HG02885 (cell line): Measurements from ENCODE around the gene CEACAM3.

Experiments
- ATAC-seq: cut with Tn5 transposase; IDR thresholded peaks from one replicate; pipeline ENCODE4 v1.9.1; 2021; ENCODE audit warnings: mild to moderate bottlenecking; ENCODE audit not compliant: unreplicated experiment, poor library complexity

CEACAM3 gene

GRCh38 chr19:41843371-41843770 is 47.0 kb downstream of the CEACAM3 start:
- no peak for ATAC-seq

DNA sequence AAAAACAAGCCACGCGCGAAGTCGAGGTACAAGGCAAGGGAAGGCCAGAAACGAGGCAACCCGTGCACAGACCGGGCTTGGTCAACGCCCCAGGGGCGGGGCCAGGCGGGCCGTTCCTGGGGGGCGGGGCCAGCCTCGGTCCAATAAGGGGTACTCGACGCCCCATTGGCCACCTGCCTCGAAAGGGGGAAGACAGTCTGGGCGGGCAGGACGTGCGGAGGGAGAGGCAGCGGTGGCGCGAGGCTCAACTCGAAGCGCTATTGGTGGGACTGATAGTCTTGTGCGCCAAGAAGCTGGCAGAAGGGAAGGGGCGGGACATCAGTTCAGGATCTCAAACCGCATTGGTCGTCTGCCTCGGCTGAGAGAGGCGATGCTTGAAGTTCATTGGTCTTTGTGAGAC is 48.2 kb downstream of the CEACAM3 start, which contains the start of gene LYPD4:
Gene LYPD4, minus strand, starts transcription at position 83 of the 400 bp plus-strand sequence. CDS start 5,398 bp downstream, outside the sequence.
- ATAC-seq: no peak

DNA sequence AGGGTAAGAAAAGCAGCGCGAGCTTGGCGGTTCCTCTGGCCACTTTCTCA is 48.4 kb downstream of the CEACAM3 start, which contains the start of gene DMRTC2:
Gene DMRTC2, plus strand, starts transcription at position 42 of the 50 bp plus-strand sequence. CDS start 2,387 bp downstream, outside the sequence.
- no peak for ATAC-seq

DNA sequence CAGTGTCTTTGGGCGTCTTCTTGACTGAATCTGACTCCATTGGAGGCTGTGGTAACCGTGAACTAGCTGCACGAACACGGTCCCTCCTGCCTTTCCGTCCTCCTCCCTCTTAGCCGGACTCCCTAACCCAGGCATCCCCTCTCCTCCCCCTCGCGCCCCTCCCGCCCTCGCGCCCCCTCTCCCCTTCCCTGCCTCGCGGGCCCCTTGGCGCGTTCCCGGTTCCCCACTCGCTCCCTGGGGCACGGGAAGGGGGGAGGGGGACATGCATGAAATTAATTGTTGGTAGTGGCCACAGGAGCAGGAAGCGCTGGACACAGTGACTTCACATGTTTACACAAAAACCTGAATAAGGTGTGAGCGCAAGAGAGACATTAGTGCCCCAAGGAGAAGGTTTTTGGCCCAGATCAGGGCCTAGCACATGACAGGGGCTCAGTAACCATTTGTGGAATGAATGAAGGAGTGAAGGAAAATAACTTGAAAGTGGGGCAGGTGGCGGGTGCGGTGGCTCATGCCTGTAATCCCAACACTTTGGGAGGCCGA is 48.7 kb downstream of the CEACAM3 start:
- ATAC-seq: no peak

DNA sequence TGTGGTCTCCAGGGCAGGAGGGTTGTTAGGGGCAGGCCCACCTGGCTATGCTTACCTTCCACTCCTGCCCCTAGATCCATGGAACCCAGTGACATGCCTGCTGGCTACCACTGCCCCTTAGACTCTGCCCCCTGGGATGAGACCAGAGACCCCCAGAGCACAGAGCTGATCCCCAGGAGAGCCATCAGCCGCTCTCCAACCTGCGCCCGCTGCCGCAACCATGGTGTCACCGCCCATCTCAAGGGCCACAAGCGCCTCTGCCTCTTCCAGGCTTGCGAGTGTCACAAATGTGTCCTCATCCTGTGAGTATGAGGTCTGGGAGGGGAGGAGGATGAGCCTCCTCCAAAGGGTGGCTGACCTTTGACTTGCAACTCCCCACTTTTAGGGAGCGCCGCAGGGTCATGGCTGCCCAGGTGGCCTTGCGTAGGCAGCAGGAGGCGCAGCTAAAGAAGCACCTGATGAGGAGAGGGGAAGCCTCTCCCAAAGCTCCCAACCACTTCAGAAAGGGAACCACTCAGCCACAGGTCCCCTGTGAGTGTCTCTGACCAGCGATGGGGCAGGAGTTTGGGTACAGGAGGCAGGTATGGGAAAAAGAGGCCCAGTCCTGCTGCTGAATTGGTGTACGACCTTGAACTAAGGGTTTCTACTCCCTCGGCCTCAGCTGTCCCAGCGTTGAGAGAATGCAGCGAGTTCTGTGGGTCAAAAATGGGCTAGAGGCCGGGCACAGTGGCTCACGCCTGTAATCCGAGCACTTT is 51.1 kb downstream of the CEACAM3 start:
- ATAC-seq: no peak

- ATAC-seq: no peak
These were observed 52.3 kb downstream of the CEACAM3 start for GRCh38 chr19:41848666-41849065.

DNA sequence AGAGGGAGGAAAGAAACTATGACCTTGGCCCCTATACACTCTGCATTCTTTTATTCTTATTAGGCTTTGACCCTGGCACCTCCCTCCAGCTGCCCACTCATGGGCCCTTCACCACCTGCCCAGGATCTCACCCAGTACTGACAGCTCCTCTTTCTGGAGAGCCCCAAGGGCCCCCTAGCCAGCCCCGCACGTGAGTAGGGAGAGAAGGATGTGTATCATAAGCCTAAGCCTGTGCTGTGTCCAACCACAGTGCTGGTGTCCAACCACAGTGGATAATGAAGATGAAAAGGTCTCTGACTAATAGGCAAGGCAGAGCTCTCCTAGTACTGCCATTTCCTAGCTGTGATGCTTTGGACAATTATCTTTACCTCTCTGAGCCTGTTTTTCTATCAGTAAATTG is 52.7 kb downstream of the CEACAM3 start:
- no peak for ATAC-seq

DNA sequence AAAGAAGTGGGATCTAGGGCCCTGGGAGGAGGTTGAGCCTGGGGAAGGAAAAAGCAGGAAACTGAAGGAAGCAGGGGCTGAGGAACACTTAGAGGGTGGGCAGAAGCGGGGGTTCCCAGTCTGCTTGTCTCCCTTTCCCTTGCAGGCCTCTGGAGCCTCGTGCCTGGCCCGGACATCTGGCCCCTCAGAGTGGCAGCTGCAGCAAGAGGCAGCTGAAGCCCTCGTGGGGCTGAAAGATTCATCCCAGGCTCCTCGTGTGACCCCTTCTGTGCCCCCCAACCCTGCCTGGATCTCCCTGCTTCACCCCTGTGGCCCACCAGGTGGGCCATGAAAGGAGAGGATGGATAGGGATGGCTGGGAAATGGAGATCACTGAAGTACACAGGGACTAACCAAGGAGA is 54.0 kb downstream of the CEACAM3 start:
- ATAC-seq: no peak

DNA sequence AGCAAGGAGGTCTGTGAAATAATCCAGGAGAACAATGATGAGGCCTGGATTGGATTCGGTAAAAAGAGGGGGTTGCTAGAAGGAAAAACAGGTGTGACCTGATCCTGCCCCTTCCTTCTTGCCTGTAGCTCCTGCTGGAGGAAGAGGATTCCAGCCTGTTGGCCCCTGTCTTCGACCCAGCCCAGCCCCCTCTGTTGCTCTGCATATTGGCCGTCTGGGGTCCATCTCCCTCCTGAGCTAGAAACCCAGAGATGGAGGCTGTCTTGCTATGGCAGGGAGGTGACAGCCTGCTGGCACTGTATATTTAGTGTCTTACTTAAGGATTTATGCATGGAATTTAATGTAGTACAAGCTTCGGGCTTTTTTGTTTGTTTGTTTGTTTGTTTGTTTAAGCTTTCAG is 55.1 kb downstream of the CEACAM3 start:
- ATAC-seq: no peak

DNA sequence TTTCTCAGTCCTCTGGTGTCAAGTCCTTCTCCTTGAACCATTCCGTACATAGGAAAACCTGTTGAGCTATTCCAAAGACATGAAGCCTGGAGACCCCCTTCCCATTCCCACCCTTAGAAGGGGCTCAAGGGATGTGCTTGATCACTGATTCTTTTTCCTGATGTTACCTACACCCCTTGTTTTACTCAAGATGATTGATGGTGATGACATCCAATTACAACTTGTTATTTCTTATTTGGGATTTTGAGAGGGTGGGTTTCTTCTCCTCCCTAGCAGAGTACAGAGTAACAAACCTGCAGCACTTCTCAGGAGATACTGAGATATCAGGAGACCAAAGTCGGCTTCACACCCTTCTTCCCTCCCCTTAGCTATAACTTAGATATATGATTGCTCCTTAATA is 57.0 kb downstream of the CEACAM3 start:
- no peak for ATAC-seq

DNA sequence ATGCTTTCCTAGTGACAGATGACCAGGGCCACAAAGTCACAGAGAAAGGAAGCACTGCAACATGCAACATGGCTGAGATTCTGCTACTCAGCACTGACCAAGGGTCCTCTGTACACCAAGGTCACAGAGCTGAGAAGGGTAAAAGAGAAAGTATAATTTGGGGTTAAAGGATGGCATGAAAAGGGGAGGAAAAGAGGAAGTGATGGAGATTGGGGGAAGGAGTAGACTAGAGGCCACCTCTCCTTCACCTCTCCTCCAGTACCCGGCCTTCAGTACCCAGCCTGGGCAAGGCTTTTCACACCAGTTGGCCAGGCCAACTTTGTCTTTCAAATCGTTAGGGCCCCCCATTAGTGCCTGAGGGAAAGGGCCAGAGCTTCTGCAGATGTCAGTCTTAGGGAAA is 57.4 kb downstream of the CEACAM3 start:
- ATAC-seq: no peak

DNA sequence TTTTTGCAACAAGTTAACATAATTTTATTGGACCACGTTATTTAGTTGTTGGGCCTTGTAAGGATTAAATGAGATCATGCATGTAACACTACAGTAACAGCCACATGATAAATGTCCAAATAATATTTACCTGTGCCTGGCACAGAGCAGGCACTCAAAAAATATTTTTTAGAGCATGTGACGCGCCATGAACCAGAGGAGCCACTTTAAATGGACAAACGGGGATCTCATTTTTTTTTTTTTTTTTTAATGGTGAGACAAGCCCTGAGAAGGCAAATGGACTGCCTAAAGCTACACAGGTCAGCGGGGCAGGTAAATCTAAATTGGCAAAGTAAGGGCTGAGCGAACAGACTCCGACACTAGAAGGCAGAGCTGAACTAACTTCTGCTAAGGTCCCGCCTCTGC is 62.8 kb downstream of the CEACAM3 start:
- ATAC-seq: no peak

- peak; percentile 82 for ATAC-seq
These were observed 63.4 kb downstream of the CEACAM3 start, which contains the start of gene RPS19 for GRCh38 chr19:41859618-41860418. Gene RPS19 (plus strand): TSS chr19:41860255. CDS start chr19:41860775, 520 bp downstream.

DNA sequence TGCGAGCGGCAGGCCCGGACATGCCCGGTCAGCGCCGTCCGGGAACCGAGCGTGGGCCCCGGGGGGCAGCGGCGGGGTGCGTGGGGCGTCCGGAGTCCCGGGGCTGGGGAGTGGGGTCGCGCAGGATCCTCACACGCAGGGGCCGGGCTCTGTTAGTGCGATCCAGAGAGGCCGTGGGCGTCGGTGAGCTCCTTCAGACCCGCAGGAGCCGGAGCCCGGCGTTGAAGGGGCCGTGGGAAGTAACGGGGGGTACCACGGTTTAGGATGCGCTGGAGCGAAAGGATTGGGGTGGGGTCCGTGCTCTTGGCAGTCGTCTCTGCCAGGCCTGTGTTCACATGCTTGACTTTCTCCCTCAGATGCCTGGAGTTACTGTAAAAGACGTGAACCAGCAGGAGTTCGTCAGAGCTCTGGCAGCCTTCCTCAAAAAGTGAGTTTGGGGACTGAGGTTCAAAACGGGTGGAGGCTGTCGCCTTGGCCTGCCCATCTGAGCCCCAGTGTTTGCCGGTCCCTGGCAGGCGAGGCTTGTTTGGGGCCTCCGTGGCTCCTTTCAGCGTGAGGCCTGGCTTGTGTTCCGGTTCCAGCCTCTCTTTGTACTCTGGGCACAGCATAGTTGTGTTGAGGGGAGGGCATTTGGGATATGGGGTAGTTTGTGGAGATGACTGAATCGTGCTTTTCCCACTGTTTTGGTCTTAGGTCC is 64.2 kb downstream of the CEACAM3 start:
- no peak for ATAC-seq
